H9 (cell line): Measurements from ENCODE around the gene HRAS. TPM values are rescaled to one million over a fixed set of nuclear protein-coding genes. Genes with fewer than 3 reads are reported as not detected.

Experiments
- DNase-seq: peaks from one replicate; pipeline ENCODE4 v3.0.0-alpha.2; 2017
- H2AFZ ChIP-seq: one replicate; pipeline ENCODE4 v1.6.1; 2013; ENCODE audit warnings: mild to moderate bottlenecking, low read length, control low read depth, moderate library complexity
- H2AK5ac ChIP-seq: 2 replicates; pipeline ENCODE4 v1.6.1; 2013; ENCODE audit warnings: low read length, control low read depth, mixed read lengths; ENCODE audit not compliant: insufficient read length
- H2BK120ac ChIP-seq: one replicate; pipeline ENCODE4 v1.6.1; 2013; ENCODE audit warnings: low read depth, mild to moderate bottlenecking, low read length, control low read depth, inconsistent platforms; ENCODE audit not compliant: poor library complexity, severe bottlenecking
- H2BK12ac ChIP-seq: 2 replicates; pipeline ENCODE4 v1.6.1; 2013; ENCODE audit warnings: low read length, control low read depth, mixed read lengths, low read depth; ENCODE audit not compliant: insufficient read length
- H2BK15ac ChIP-seq: 2 replicates; pipeline ENCODE4 v1.6.1; 2013; ENCODE audit warnings: low read depth, low read length, control low read depth
- H2BK20ac ChIP-seq: one replicate; pipeline ENCODE4 v1.6.1; 2013; ENCODE audit warnings: low read depth, mild to moderate bottlenecking, low read length, control low read depth, inconsistent platforms; ENCODE audit not compliant: poor library complexity, severe bottlenecking
- H2BK5ac ChIP-seq: 2 replicates; pipeline ENCODE4 v1.6.1; 2013; ENCODE audit warnings: low read length, control low read depth, mixed read lengths; ENCODE audit not compliant: insufficient read length
- H3K14ac ChIP-seq: 2 replicates; pipeline ENCODE4 v1.6.1; 2013; ENCODE audit warnings: low read length, control low read depth; ENCODE audit not compliant: insufficient read depth
- H3K18ac ChIP-seq: 2 replicates; pipeline ENCODE4 v1.6.1; 2013; ENCODE audit warnings: low read depth, mild to moderate bottlenecking, mixed read lengths, low read length, control low read depth; ENCODE audit not compliant: insufficient read length
- H3K23ac ChIP-seq: 2 replicates; pipeline ENCODE4 v1.6.1; 2013; ENCODE audit warnings: low read length, control low read depth, mixed read lengths, low read depth; ENCODE audit not compliant: insufficient read length
- H3K23me2 ChIP-seq: 2 replicates; pipeline ENCODE4 v1.6.1; 2013; ENCODE audit warnings: low read depth, mild to moderate bottlenecking, mixed read lengths, low read length, control low read depth; ENCODE audit not compliant: insufficient read length, poor library complexity, severe bottlenecking
- H3K27ac ChIP-seq: 2 replicates; pipeline ENCODE4 v1.5.1; 2013; ENCODE audit warnings: low read length, control low read depth, mixed read lengths, low read depth; ENCODE audit not compliant: insufficient read length
- H3K27me3 ChIP-seq: 2 replicates; pipeline ENCODE4 v1.6.1; 2013; ENCODE audit warnings: low read length, control low read depth, inconsistent platforms; ENCODE audit not compliant: insufficient read depth
- H3K4ac ChIP-seq: 2 replicates; pipeline ENCODE4 v1.6.1; 2013; ENCODE audit warnings: low read depth, mild to moderate bottlenecking, control low read depth, inconsistent platforms, low read length, moderate library complexity
- H3K4me1 ChIP-seq: 2 replicates; pipeline ENCODE4 v1.6.1; 2013; ENCODE audit warnings: low read length, control low read depth, inconsistent platforms; ENCODE audit not compliant: insufficient read depth
- H3K4me2 ChIP-seq: 2 replicates; pipeline ENCODE4 v1.6.1; 2013; ENCODE audit warnings: low read length, control low read depth, mixed read lengths; ENCODE audit not compliant: insufficient read length, insufficient read depth
- H3K56ac ChIP-seq: 2 replicates; pipeline ENCODE4 v1.6.1; 2013; ENCODE audit warnings: low read depth, mild to moderate bottlenecking, mixed read lengths, low read length, control low read depth; ENCODE audit not compliant: insufficient read length
- H3K79me1 ChIP-seq: 2 replicates; pipeline ENCODE4 v1.6.1; 2013; ENCODE audit warnings: low read depth, mild to moderate bottlenecking, moderate library complexity, low read length, control low read depth, inconsistent platforms; ENCODE audit not compliant: insufficient read depth, poor library complexity, severe bottlenecking
- H3K79me2 ChIP-seq: 2 replicates; pipeline ENCODE4 v1.6.1; 2013; ENCODE audit warnings: low read length, control low read depth, inconsistent platforms; ENCODE audit not compliant: insufficient read depth
- H3K9ac ChIP-seq: 2 replicates; pipeline ENCODE4 v1.6.1; 2013; ENCODE audit warnings: low read length, control low read depth, mixed read lengths; ENCODE audit not compliant: insufficient read length; ENCODE audit errors: extremely low read depth
- H3K9me3 ChIP-seq: one replicate; pipeline ENCODE4 v1.6.1; 2013; ENCODE audit warnings: low read depth, low read length, inconsistent platforms; ENCODE audit not compliant: control insufficient read depth
- H3T11ph ChIP-seq: one replicate; pipeline ENCODE4 v1.6.1; 2013; ENCODE audit warnings: mild to moderate bottlenecking, low read length, control low read depth, inconsistent platforms
- H4K20me1 ChIP-seq: one replicate; pipeline ENCODE4 v1.6.1; 2013; ENCODE audit not compliant: control insufficient read depth, insufficient read length, insufficient read depth
- H4K5ac ChIP-seq: 2 replicates; pipeline ENCODE4 v1.6.1; 2013; ENCODE audit warnings: low read depth, mild to moderate bottlenecking, mixed read lengths, low read length, control low read depth; ENCODE audit not compliant: insufficient read length
- H4K8ac ChIP-seq: replicated peaks from 2 replicates; pipeline ENCODE4 v1.6.1; 2013; ENCODE audit warnings: low read length, control low read depth, mixed read lengths, low read depth; ENCODE audit not compliant: insufficient read length
- H4K91ac ChIP-seq: 2 replicates; pipeline ENCODE4 v1.6.1; 2013; ENCODE audit warnings: low read depth, mild to moderate bottlenecking, moderate library complexity, mixed read lengths, low read length, control low read depth; ENCODE audit not compliant: insufficient read length
- H3K27ac Mint-ChIP-seq, 3 experiments: 2 replicates in 2 of 3; 3 replicates in 1 of 3; pipeline ENCODE4 v1.8.0; 2020 to 2021; ENCODE audit warnings: mixed read lengths in 3 of 3, mild to moderate bottlenecking in 1 of 3, moderate library complexity in 1 of 3
- H3K27me3 Mint-ChIP-seq: 2 replicates; pipeline ENCODE4 v1.8.0; 2021; ENCODE audit warnings: low read depth, mild to moderate bottlenecking, moderate library complexity, mixed read lengths
- H3K36me3 Mint-ChIP-seq, 3 experiments: 2 replicates in 2 of 3; 3 replicates in 1 of 3; pipeline ENCODE4 v1.8.0; 2020 to 2021; ENCODE audit warnings: low read depth in 3 of 3, mixed read lengths in 3 of 3; ENCODE audit not compliant: insufficient read depth in 1 of 3
- H3K4me1 Mint-ChIP-seq, 2 experiments: 2 replicates each; pipeline ENCODE4 v1.8.0; 2020; ENCODE audit warnings: mixed read lengths in 2 of 2
- H3K4me3 Mint-ChIP-seq, 2 experiments: 2 replicates in 1 of 2; 3 replicates in 1 of 2; pipeline ENCODE4 v1.8.0; 2020 to 2021; ENCODE audit warnings: mild to moderate bottlenecking in 2 of 2, mixed read lengths in 2 of 2, moderate library complexity in 1 of 2
- H3K9me3 Mint-ChIP-seq, 2 experiments: 2 replicates in 1 of 2; 3 replicates in 1 of 2; pipeline ENCODE4 v1.8.0; 2020; ENCODE audit warnings: mild to moderate bottlenecking in 2 of 2, mixed read lengths in 2 of 2, moderate library complexity in 1 of 2
- CTCF ChIP-seq: fragments of 200-600 bp; sonication (generic); conservative IDR thresholded peaks from 3 replicates; pipeline ENCODE4 v1.8.0; 2021; ENCODE audit warnings: antibody characterized with exemption, mild to moderate bottlenecking
- WGBS: extraction: QIAGEN DNeasy Blood & Tissue Kit; methylation state at CpG from one replicate; pipeline ENCODE4 v1.1.7; 2013; ENCODE audit warnings: missing lambda C conversion rate, low lambda C conversion rate, mixed read lengths; ENCODE audit not compliant: insufficient read length; ENCODE audit errors: extremely low coverage; 5-methylcytosine and 5-hydroxymethylcytosine counted together
- total RNA-seq: library from RNA; stranded (reverse); gene quantifications from 2 replicates; pipeline ENCODE4 v1.2.1, GENCODE V29; 2021

HRAS gene
- total RNA-seq, 1 experiment from 2014 or later: 61.8 TPM

DNA sequence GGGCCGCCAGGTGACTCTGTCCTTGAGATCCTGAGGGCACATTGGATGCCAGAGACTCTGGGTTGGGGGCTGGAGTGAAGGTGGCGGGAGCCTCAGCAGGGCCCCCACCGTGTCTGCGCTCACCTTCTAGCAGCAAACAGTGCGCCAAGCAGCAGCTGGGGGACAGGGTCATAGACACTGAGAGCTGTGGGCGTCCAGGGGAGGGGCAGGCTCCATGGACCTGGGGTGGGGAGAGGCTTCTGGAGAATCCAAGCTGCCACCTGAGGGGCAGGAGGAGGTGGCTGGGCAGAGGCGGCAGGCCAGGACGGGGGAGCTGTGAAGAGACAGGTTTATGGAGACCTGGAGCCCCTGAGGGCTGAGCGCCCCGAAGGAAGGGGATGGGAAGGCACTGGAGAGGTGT is 48.9 kb upstream of the HRAS start:
- Histone ChIP-seq H3K4me2 (no peak overlapping the region), H3K56ac (no peak overlapping the region), H4K20me1 (peaks cover 3% of the 10 kb centered on the region), H3K4ac (no peak overlapping the region), H2BK15ac (no peak overlapping the region), H2BK12ac (no peak overlapping the region), H3K79me2 (peaks cover 17% of the 10 kb centered on the region; the same call in 1 of the 2 replicates), H3K79me1 (peaks cover 7% of the 10 kb centered on the region), H4K8ac (no peak overlapping the region), H2BK5ac (no peak overlapping the region), H3K9me3 (no peaks in the 10 kb centered on the region), H3K23ac (no peak overlapping the region), H2BK20ac (no peak overlapping the region), H4K91ac (no peak overlapping the region), H3K18ac (no peak overlapping the region), H3K27me3 (no peaks in the 10 kb centered on the region), H2BK120ac (no peak overlapping the region), H4K5ac (no peak overlapping the region), H3K23me2 (no peaks in the 10 kb centered on the region), H2AFZ (no peak overlapping the region), H3K27ac (no peak overlapping the region), H3K4me1 (no peaks in the 10 kb centered on the region), H2AK5ac (no peak overlapping the region), H3T11ph (no peak overlapping the region), H3K9ac (no peak overlapping the region), H3K14ac (no peak overlapping the region; the same call in 1 of the 2 replicates)
- no peak for TF ChIP-seq CTCF
- Mint-ChIP-seq H3K27me3 (no peaks in the 10 kb centered on the region), H3K4me1 (peaks cover 0 to 3% of the 10 kb centered on the region in 2 experiments; a peak in 2 of 4 replicates), H3K36me3 (peaks cover 31 to 67% (median 62%) of the 10 kb centered on the region in 3 experiments), H3K4me3 (no peak overlapping the region), H3K27ac (no peak overlapping the region), H3K9me3 (no peaks in the 10 kb centered on the region)
- no CpG with 5 or more reads among the region's 10 CpGs for WGBS
- DNase-seq: no peak
